Nephron (organoid): ENCODE measurements around the gene NECTIN2.
A peak's percentile ranks its signal among the peaks of the same experiment; 100 is the strongest.

Source experiments
- H3K27ac Mint-ChIP-seq, 3 experiments: 2 replicates each; pipeline ENCODE4 v1.8.0; 2020; ENCODE audit warnings: mixed read lengths in 3 of 3, mild to moderate bottlenecking in 2 of 3, moderate library complexity in 1 of 3
- H3K27me3 Mint-ChIP-seq: 2 replicates; pipeline ENCODE4 v1.8.0; 2021; ENCODE audit warnings: low read depth, mild to moderate bottlenecking, moderate library complexity, mixed read lengths
- H3K36me3 Mint-ChIP-seq: 2 replicates; pipeline ENCODE4 v1.8.0; 2020; ENCODE audit warnings: low read depth, mixed read lengths
- H3K4me1 Mint-ChIP-seq: 2 replicates; pipeline ENCODE4 v1.8.0; 2020; ENCODE audit warnings: mixed read lengths
- H3K4me3 Mint-ChIP-seq, 3 experiments: 2 replicates each; pipeline ENCODE4 v1.8.0; 2020; ENCODE audit warnings: mild to moderate bottlenecking in 3 of 3, mixed read lengths in 3 of 3, moderate library complexity in 2 of 3
- H3K9me3 Mint-ChIP-seq: 2 replicates; pipeline ENCODE4 v1.8.0; 2020; ENCODE audit warnings: mixed read lengths
- CTCF ChIP-seq, 3 experiments: fragments of 200-600 bp; sonication (generic); IDR thresholded peaks; one replicate each; pipeline ENCODE4 v1.5.0; 2021; ENCODE audit warnings: antibody characterized with exemption in 3 of 3; ENCODE audit not compliant: unreplicated experiment in 3 of 3

The NECTIN2 gene

GRCh38 chr19:44904426-44904994, 58.4 kb downstream of the NECTIN2 start:
- Mint-ChIP-seq H3K27ac (peak overlapping the region in 1 of 3 experiments; percentile 63), H3K4me1 (peaks cover 11% of the 10 kb centered on the region), H3K36me3 (peaks cover 12% of the 10 kb centered on the region), H3K27me3 (peaks cover 4% of the 10 kb centered on the region), H3K4me3 (peak overlapping the region in 2 of 3 experiments; percentile 32 to 86), H3K9me3 (no peaks in the 10 kb centered on the region)
- TF ChIP-seq CTCF (IDR thresholded peaks at IDR 0.05; ENCODE audit: unreplicated experiment in 3 of 3) = peak; percentile 20 to 30 (median 25)

- no peak for TF ChIP-seq CTCF (IDR thresholded peaks at IDR 0.05; ENCODE audit: unreplicated experiment in 3 of 3)
- peaks cover 3% of the 10 kb centered on the region for H3K36me3 Mint-ChIP-seq
- peak within 1 kb of the TSS; percentile 80 to 86 (median 84) for H3K4me3 Mint-ChIP-seq
- peak within 1 kb of the TSS; percentile 49 to 89 (median 73) for H3K27ac Mint-ChIP-seq
- peaks cover 19% of the 10 kb centered on the region for H3K4me1 Mint-ChIP-seq
- H3K27me3 Mint-ChIP-seq = peaks cover 4% of the 10 kb centered on the region
- H3K9me3 Mint-ChIP-seq = no peaks in the 10 kb centered on the region
Observed at GRCh38 chr19:44905437-44906160, 59.5 kb downstream of the NECTIN2 start, which contains the start of gene APOE. TSS of gene APOE (plus strand) at chr19:44905796. CDS start at chr19:44906625, 829 bp downstream.

- no peak for TF ChIP-seq CTCF (IDR thresholded peaks at IDR 0.05; ENCODE audit: unreplicated experiment in 3 of 3)
- Mint-ChIP-seq H3K27ac (peak overlapping the region; percentile 35 to 70 (median 43)), H3K9me3 (no peaks in the 10 kb centered on the region), H3K4me1 (peaks cover 32% of the 10 kb centered on the region), H3K36me3 (peaks cover 3% of the 10 kb centered on the region), H3K4me3 (no peak overlapping the region), H3K27me3 (peaks cover 8% of the 10 kb centered on the region)
Observed at GRCh38 chr19:44907613-44908012, 61.5 kb downstream of the NECTIN2 start.

GRCh38 chr19:44908074-44908835, 62.2 kb downstream of the NECTIN2 start:
- H3K4me1 Mint-ChIP-seq = peaks cover 37% of the 10 kb centered on the region
- H3K27ac Mint-ChIP-seq = peak overlapping the region; percentile 35 to 70 (median 43)
- no peak for TF ChIP-seq CTCF (IDR thresholded peaks at IDR 0.05; ENCODE audit: unreplicated experiment in 3 of 3)
- peaks cover 3% of the 10 kb centered on the region for H3K36me3 Mint-ChIP-seq
- peaks cover 8% of the 10 kb centered on the region for H3K27me3 Mint-ChIP-seq
- peak overlapping the region; percentile 25 to 71 (median 50) for H3K4me3 Mint-ChIP-seq
- H3K9me3 Mint-ChIP-seq = no peaks in the 10 kb centered on the region

GRCh38 chr19:44908836-44909261, 62.8 kb downstream of the NECTIN2 start:
- H3K9me3 Mint-ChIP-seq = no peaks in the 10 kb centered on the region
- H3K4me3 Mint-ChIP-seq = no peak overlapping the region

More at GRCh38 chr19:44908836-44909261, 62.8 kb downstream of the NECTIN2 start:
- Mint-ChIP-seq H3K27me3 (peaks cover 8% of the 10 kb centered on the region), H3K36me3 (no peaks in the 10 kb centered on the region), H3K4me1 (peaks cover 43% of the 10 kb centered on the region), H3K27ac (no peak overlapping the region)
- TF ChIP-seq CTCF (IDR thresholded peaks at IDR 0.05; ENCODE audit: unreplicated experiment in 3 of 3) = no peak
